Uterus (tissue), 2 donors: ENCODE data around the gene KPNA4.

Experiments
- CTCF ChIP-seq, 4 experiments: fragments of 200-600 bp in 2 of 4; fragments of 450-650 bp in 2 of 4; sonication (generic) in 2 of 4; IDR thresholded peaks; one replicate each; pipeline ENCODE4 v1.5.1; 2016 to 2019; ENCODE audit warnings: antibody characterized with exemption in 4 of 4, mild to moderate bottlenecking in 2 of 4, moderate library complexity in 1 of 4
- POLR2A ChIP-seq, 2 donors: fragments of 450-650 bp; IDR thresholded peaks; one replicate each; pipeline ENCODE4 v1.6.1; 2016; ENCODE audit warnings: antibody characterized with exemption in 2 of 2, mild to moderate bottlenecking in 1 of 2, moderate library complexity in 1 of 2

GRCh38 chr3:160580938-160581337, 15.6 kb upstream of the KPNA4 start:
- TF ChIP-seq CTCF (IDR thresholded peaks at IDR 0.05) (no peak), POLR2A (IDR thresholded peaks at IDR 0.05) (no peak)
